GM23338 (cell line): ENCODE data around the gene ACAD9.

Source experiments
- CREB1 ChIP-seq: fragments of 250-450 bp; sonication (Bioruptor Pico); IDR thresholded peaks from 2 replicates; pipeline ENCODE4 v1.5.0; 2020; ENCODE audit warnings: low read depth, mild to moderate bottlenecking, moderate library complexity
- CTCF ChIP-seq, 2 experiments: fragments of 200-600 bp in 1 of 2; sonication (generic) in 1 of 2; conservative IDR thresholded peaks; 2 replicates each; pipeline versions ENCODE4 v1.5.1 to v1.6.1; 2016 to 2017; ENCODE audit warnings: antibody characterized with exemption in 2 of 2, low read depth in 2 of 2, mild to moderate bottlenecking in 2 of 2, moderate library complexity in 1 of 2
- EZH2 ChIP-seq: fragments of 200-600 bp; sonication (generic); IDR thresholded peaks from one replicate; pipeline ENCODE4 v1.8.0; 2017; ENCODE audit warnings: antibody characterized with exemption, mild to moderate bottlenecking, low read depth; ENCODE audit not compliant: unreplicated experiment
- EZH2phosphoT487 ChIP-seq: fragments of 200-600 bp; sonication (generic); IDR thresholded peaks from one replicate; pipeline ENCODE4 v1.8.1; 2018; ENCODE audit warnings: antibody characterized with exemption; ENCODE audit not compliant: unreplicated experiment
- JUNB ChIP-seq: IDR thresholded peaks from one replicate; pipeline ENCODE4 v1.6.1; 2016; ENCODE audit warnings: antibody characterized with exemption; ENCODE audit not compliant: unreplicated experiment
- POLR2AphosphoS5 ChIP-seq: IDR thresholded peaks from 2 replicates; pipeline ENCODE4 v1.6.1; 2016; ENCODE audit warnings: antibody characterized with exemption, low read depth

GRCh38 chr3:128884992-128885391 lies 5.6 kb downstream of the ACAD9 start:
- TF ChIP-seq EZH2, result no peak
- no peak for TF ChIP-seq CTCF (conservative IDR thresholded peaks at IDR 0.05; ENCODE audit: low read depth in 2 of 2)
- TF ChIP-seq EZH2phosphoT487, result no peak
- TF ChIP-seq POLR2AphosphoS5, result no peak
- TF ChIP-seq CREB1 (CRISPR knock-in tag), result no peak
- TF ChIP-seq JUNB, result no peak
